OCI-LY7 (cell line): Measurements from ENCODE around the gene CLDN1. TPM values are rescaled to one million over a fixed set of nuclear protein-coding genes. Genes with fewer than 3 reads are reported as not detected.

Experiments used
- BruUV-seq: library from RNA; stranded (reverse); fragments of 400-500 nt; replicated peaks from 2 replicates; lab custom pipeline; 2021; lab: Mats Ljungman, UMichigan
- CTCF ChIA-PET: fragments of 300-600 bp; sonication (Branson Sonifier 250); formaldehyde crosslinking; loops from one replicate; lab custom pipeline; 2022; ENCODE audit warnings: antibody characterized with exemption; ENCODE audit not compliant: unreplicated experiment; lab: Charles Lee
- POLR2A ChIA-PET: fragments of 300-600 bp; sonication (Branson Sonifier 250); formaldehyde crosslinking; loops from one replicate; lab custom pipeline; 2022; ENCODE audit warnings: antibody characterized with exemption; lab: Charles Lee
- DNase-seq: peaks from one replicate; pipeline ENCODE4 v3.0.0-alpha.2; 2015; ENCODE audit warnings: low spot score
- H2AFZ ChIP-seq: fragments of 200-600 bp; sonication (generic), shearing (Covaris generic); 2 replicates; pipeline ENCODE4 v1.6.1; 2014; ENCODE audit warnings: mild to moderate bottlenecking, antibody characterized with exemption, low read length, moderate library complexity
- H3K27ac ChIP-seq: fragments of 200-600 bp; sonication (generic); 2 replicates; pipeline ENCODE4 v1.5.1; 2014; ENCODE audit warnings: mixed run types, low read depth, mild to moderate bottlenecking, moderate library complexity, low read length, inconsistent platforms; ENCODE audit not compliant: poor library complexity, severe bottlenecking
- H3K36me3 ChIP-seq: fragments of 200-600 bp; sonication (generic); 2 replicates; pipeline ENCODE4 v1.6.1; 2014; ENCODE audit warnings: mild to moderate bottlenecking, antibody characterized with exemption, low read length, moderate library complexity, mixed read lengths; ENCODE audit not compliant: insufficient read depth
- H3K4me1 ChIP-seq: fragments of 200-600 bp; sonication (generic); 2 replicates; pipeline ENCODE4 v1.5.1; 2014; ENCODE audit warnings: mild to moderate bottlenecking, low read length; ENCODE audit not compliant: insufficient read depth, poor library complexity, severe bottlenecking
- H3K4me2 ChIP-seq: fragments of 200-600 bp; sonication (generic); 2 replicates; pipeline ENCODE4 v1.6.1; 2014; ENCODE audit warnings: mild to moderate bottlenecking, low read length
- H3K4me3 ChIP-seq: fragments of 200-600 bp; sonication (generic); 2 replicates; pipeline ENCODE4 v1.5.1; 2014; ENCODE audit warnings: mild to moderate bottlenecking, low read depth, low read length; ENCODE audit not compliant: poor library complexity, severe bottlenecking
- H3K79me2 ChIP-seq: fragments of 200-600 bp; sonication (generic); 2 replicates; pipeline ENCODE4 v1.6.1; 2016; ENCODE audit warnings: low read depth, mild to moderate bottlenecking, low read length, moderate library complexity, mixed read lengths; ENCODE audit not compliant: insufficient read depth
- H3K9me2 ChIP-seq: fragments of 200-600 bp; sonication (generic); 2 replicates; pipeline ENCODE4 v1.6.1; 2016; ENCODE audit warnings: mild to moderate bottlenecking, low read length, mixed read lengths; ENCODE audit not compliant: insufficient read depth
- H3K9me3 ChIP-seq: fragments of 200-600 bp; sonication (generic); 2 replicates; pipeline ENCODE4 v1.6.1; 2014; ENCODE audit warnings: mild to moderate bottlenecking, mixed run types, low read length, mixed read lengths
- H4K20me1 ChIP-seq: fragments of 200-600 bp; sonication (generic); 2 replicates; pipeline ENCODE4 v1.6.1; 2014; ENCODE audit warnings: mild to moderate bottlenecking, antibody characterized with exemption, low read length, moderate library complexity, mixed read lengths; ENCODE audit not compliant: insufficient read depth
- CTCF ChIP-seq: fragments of 200-600 bp; sonication (generic); conservative IDR thresholded peaks from 2 replicates; pipeline ENCODE4 v1.5.1; 2014; ENCODE audit warnings: mild to moderate bottlenecking, antibody characterized with exemption, low read length, moderate library complexity, mixed read lengths
- EZH2phosphoT487 ChIP-seq: fragments of 200-600 bp; sonication (generic); IDR thresholded peaks from 2 replicates; pipeline ENCODE4 v1.6.1; 2018; ENCODE audit warnings: low read depth, borderline replicate concordance, mild to moderate bottlenecking, mixed run types, antibody characterized with exemption, low read length, moderate library complexity, mixed read lengths
- intact Hi-C: fragments of 100-400 bp; cut with micrococcal nuclease; formaldehyde crosslinking; loops from one replicate; pipeline ENCODE4 v1.10.0; 2022; ENCODE audit not compliant: unreplicated experiment
- total RNA-seq, 2 experiments: library from RNA; depleted of rRNA in 1 of 2; stranded (reverse); fragments of >200 nt in 1 of 2; shearing (Covaris generic) in 1 of 2; gene quantifications; 2 replicates each; pipeline ENCODE4 v1.2.3, GENCODE V29; 2014 to 2022

CLDN1 gene
- total RNA-seq, 2 experiments from 2014 or later, result not detected

GRCh38 chr3:190366133-190366532 is 43.9 kb upstream of the CLDN1 start:
- Histone ChIP-seq H2AFZ (no peak overlapping the region), H3K9me3 (no peaks in the 10 kb centered on the region), H3K9me2 (no peaks in the 10 kb centered on the region), H3K36me3 (no peaks in the 10 kb centered on the region), H3K27ac (no peak overlapping the region), H3K4me1 (no peaks in the 10 kb centered on the region), H3K4me2 (no peak overlapping the region), H3K4me3 (no peak overlapping the region), H4K20me1 (no peaks in the 10 kb centered on the region), H3K79me2 (no peaks in the 10 kb centered on the region)
- ChIA-PET POLR2A (interaction anchor here (0.6 to 1.4 kb wide), 3 partner anchors 14 to 1812 kb away, joined by 3 to 8 read pairs (median 4); no protein-coding TSS in a partner anchor), CTCF (no interaction called here)
- no peak for TF ChIP-seq CTCF
- TF ChIP-seq EZH2phosphoT487, result no peak
- intact Hi-C loops, result no loop called here
- no peak for DNase-seq
- no TSS peak for BruUV-seq

- intact Hi-C loops, result no loop called here
- no peak overlapping the region for H3K4me3 ChIP-seq
- H3K27ac ChIP-seq, result no peak overlapping the region
- no peaks in the 10 kb centered on the region for H4K20me1 ChIP-seq
- H3K36me3 ChIP-seq, result no peaks in the 10 kb centered on the region
- no peaks in the 10 kb centered on the region for H3K9me3 ChIP-seq
- BruUV-seq, result no TSS peak
- no peak overlapping the region for H3K4me2 ChIP-seq
- POLR2A ChIA-PET, result no interaction called here
- no peaks in the 10 kb centered on the region for H3K4me1 ChIP-seq
- no peak for TF ChIP-seq EZH2phosphoT487
- CTCF ChIA-PET, result no interaction called here
- no peak overlapping the region for H2AFZ ChIP-seq
- no peaks in the 10 kb centered on the region for H3K9me2 ChIP-seq
- H3K79me2 ChIP-seq, result no peaks in the 10 kb centered on the region
- DNase-seq, result no peak
These were observed 40.0 kb upstream of the CLDN1 start for GRCh38 chr3:190362258-190362657.

- Histone ChIP-seq H3K9me3 (no peaks in the 10 kb centered on the region), H3K4me1 (no peaks in the 10 kb centered on the region), H3K9me2 (no peaks in the 10 kb centered on the region), H3K36me3 (no peaks in the 10 kb centered on the region), H2AFZ (no peak overlapping the region), H3K27ac (no peak overlapping the region), H3K4me3 (no peak overlapping the region), H4K20me1 (no peaks in the 10 kb centered on the region), H3K79me2 (no peaks in the 10 kb centered on the region), H3K4me2 (no peak overlapping the region)
- TF ChIP-seq EZH2phosphoT487 (no peak), CTCF (no peak)
- POLR2A ChIA-PET, result interaction anchor here (0.5 kb wide), 1 partner anchor 125 kb away, joined by 3 read pairs; no protein-coding TSS in a partner anchor
- intact Hi-C loops, result no loop called here
- no peak for DNase-seq
- CTCF ChIA-PET, result no interaction called here
- no TSS peak for BruUV-seq
These were observed 39.5 kb upstream of the CLDN1 start for GRCh38 chr3:190361791-190362190.
